HepG2 (cell line): ENCODE measurements around the gene ASXL1. TPM values are rescaled to one million over a fixed set of nuclear protein-coding genes. Genes with fewer than 3 reads are reported as not detected.
A peak's percentile ranks its signal among the peaks of the same experiment; 100 is the strongest.

Source experiments
- ATF2 ChIP-seq: sonication (generic); formaldehyde crosslinking; IDR thresholded peaks from 2 replicates; pipeline ENCODE4 v1.4.0; 2020; ENCODE audit warnings: missing genetic modification reagents
- ATF7 ChIP-seq, 2 experiments: fragments of 450-650 bp in 1 of 2; sonication (generic) in 1 of 2; formaldehyde crosslinking in 1 of 2; IDR thresholded peaks; 2 replicates each; pipeline versions ENCODE4 v1.4.0 to v1.6.1; 2016 to 2020; ENCODE audit warnings: antibody characterized with exemption in 1 of 2, mild to moderate bottlenecking in 1 of 2, missing genetic modification reagents in 1 of 2
- BORCS8-MEF2B ChIP-seq: sonication (generic); formaldehyde crosslinking; IDR thresholded peaks from 2 replicates; pipeline ENCODE4 v1.8.0; 2022; ENCODE audit warnings: mild to moderate bottlenecking, missing genetic modification reagents
- CBX1 ChIP-seq: IDR thresholded peaks from one replicate; pipeline ENCODE4 v1.6.1; 2016; ENCODE audit warnings: antibody characterized with exemption, low read depth
- DMTF1 ChIP-seq: sonication (generic); formaldehyde crosslinking; IDR thresholded peaks from 2 replicates; pipeline ENCODE4 v1.4.0; 2020; ENCODE audit warnings: mild to moderate bottlenecking, missing genetic modification reagents
- EED ChIP-seq: sonication (generic); formaldehyde crosslinking; IDR thresholded peaks from 2 replicates; pipeline ENCODE4 v1.5.0; 2020; ENCODE audit warnings: mild to moderate bottlenecking, missing genetic modification reagents
- ETV6 ChIP-seq: sonication (generic); formaldehyde crosslinking; conservative IDR thresholded peaks from 2 replicates; pipeline ENCODE4 v1.4.0; 2020; ENCODE audit warnings: missing genetic modification reagents
- GFI1 ChIP-seq: sonication (generic); formaldehyde crosslinking; IDR thresholded peaks from 2 replicates; pipeline ENCODE4 v1.5.0; 2020; ENCODE audit warnings: missing genetic modification reagents, mild to moderate bottlenecking, borderline replicate concordance
- MED8 ChIP-seq: sonication (generic); formaldehyde crosslinking; IDR thresholded peaks from 2 replicates; pipeline ENCODE4 v1.8.1; 2023; ENCODE audit warnings: mild to moderate bottlenecking, missing genetic modification reagents; ENCODE audit not compliant: insufficient replicate concordance
- MIER2 ChIP-seq: IDR thresholded peaks from 2 replicates; pipeline ENCODE4 v1.6.1; 2016; ENCODE audit warnings: missing biosample characterization, missing genetic modification reagents
- NKX3-1 ChIP-seq: sonication (generic); formaldehyde crosslinking; IDR thresholded peaks from 2 replicates; pipeline ENCODE4 v1.5.0; 2020; ENCODE audit warnings: missing genetic modification reagents
- RFX1 ChIP-seq: fragments of 450-650 bp; IDR thresholded peaks from 2 replicates; pipeline ENCODE4 v1.6.1; 2017
- SKIL ChIP-seq: sonication (generic); formaldehyde crosslinking; IDR thresholded peaks from 2 replicates; pipeline ENCODE4 v1.8.0; 2022; ENCODE audit warnings: missing genetic modification reagents, mild to moderate bottlenecking, moderate library complexity, borderline replicate concordance
- TEF ChIP-seq: sonication (generic); formaldehyde crosslinking; IDR thresholded peaks from 2 replicates; pipeline ENCODE4 v1.5.0; 2020; ENCODE audit warnings: missing genetic modification reagents
- ZNF503 ChIP-seq: sonication (generic); formaldehyde crosslinking; IDR thresholded peaks from 2 replicates; pipeline ENCODE4 v1.4.0; 2020; ENCODE audit warnings: missing genetic modification reagents
- ZNF558 ChIP-seq: sonication (generic); formaldehyde crosslinking; IDR thresholded peaks from 2 replicates; pipeline ENCODE4 v1.9.0; 2022; ENCODE audit warnings: mild to moderate bottlenecking, missing genetic modification reagents, borderline replicate concordance
- ZNF704 ChIP-seq: sonication (generic); formaldehyde crosslinking; IDR thresholded peaks from 2 replicates; pipeline ENCODE4 v1.8.1; 2023; ENCODE audit warnings: mild to moderate bottlenecking, inconsistent platforms, moderate library complexity, missing genetic modification reagents, borderline replicate concordance
- ZNF709 ChIP-seq: sonication (generic); formaldehyde crosslinking; IDR thresholded peaks from 2 replicates; pipeline ENCODE4 v1.5.0; 2020; ENCODE audit warnings: mild to moderate bottlenecking, missing genetic modification reagents
- ZNF713 ChIP-seq: sonication (generic); formaldehyde crosslinking; IDR thresholded peaks from 2 replicates; pipeline ENCODE4 v1.4.0; 2020; ENCODE audit warnings: mild to moderate bottlenecking, missing genetic modification reagents
- polyA plus RNA-seq, 8 experiments: library from polyadenylated mRNA; depleted of rRNA in 3 of 8; stranded (reverse) in 7 of 8; unstranded in 1 of 8; fragments of >200 nt; fragmentation: Illumina TruSeq in 4 of 8; extraction: Trizol in 4 of 8; gene quantifications; 2 replicates each; pipeline versions ENCODE4 v1.2.1 to v1.2.3, GENCODE V29; 2011 to 2016; ENCODE audit warnings: low read depth in 4 of 8, missing spikeins in 1 of 8, mixed read lengths in 1 of 8; ENCODE audit not compliant: insufficient read depth in 1 of 8
- total RNA-seq, 5 experiments: library from RNA; depleted of rRNA; stranded (reverse); fragments of >200 nt; fragmentation: Illumina TruSeq; extraction: Trizol; gene quantifications; 2 replicates each; pipeline ENCODE4 v1.2.3, GENCODE V29; 2016; ENCODE audit warnings: low read depth in 1 of 5

Gene ASXL1
- total and polyA plus RNA-seq, 2 of the 13 experiments (the other 11 are each of a cell fraction or from before 2014, with no cell fraction given): 62.1 to 74.8 TPM

- no peak for TF ChIP-seq ZNF503 (CRISPR knock-in tag)
- peak; percentile 47; the same call in 1 of the 2 replicates for TF ChIP-seq ZNF709 (CRISPR knock-in tag)
- TF ChIP-seq RFX1: no peak
- TF ChIP-seq DMTF1 (CRISPR knock-in tag): no peak
- 0 out of 2 replicates have a peak, but pooled peaks have one; percentile 33 for TF ChIP-seq BORCS8-MEF2B (CRISPR knock-in tag)
- TF ChIP-seq MED8 (CRISPR knock-in tag): no peak
- TF ChIP-seq ZNF704 (CRISPR knock-in tag): no peak
- peak; percentile 81 for TF ChIP-seq MIER2 (CRISPR knock-in tag)
- no peak; the same call in 1 of the 2 replicates for TF ChIP-seq ETV6 (CRISPR knock-in tag)
- TF ChIP-seq TEF (CRISPR knock-in tag): no peak
- peak; percentile 47 for TF ChIP-seq CBX1
- peak; percentile 84 for TF ChIP-seq GFI1
- TF ChIP-seq ATF2 (CRISPR knock-in tag): no peak; the same call in 1 of the 2 replicates
- peak; percentile 75 for TF ChIP-seq SKIL
- TF ChIP-seq ZNF713 (CRISPR knock-in tag): no peak
- TF ChIP-seq ZNF558 (CRISPR knock-in tag): no peak
- TF ChIP-seq NKX3-1: no peak
- TF ChIP-seq EED (CRISPR knock-in tag): no peak
- TF ChIP-seq ATF7 (IDR thresholded peaks at IDR 0.05): peak; percentile 44; the same call in 1 of the 2 replicates
- TF ChIP-seq ATF7 (CRISPR knock-in tag; IDR thresholded peaks at IDR 0.05): no peak
These were observed 32.2 kb upstream of the ASXL1 start (continued) for GRCh38 chr20:32325706-32326503.
